Measurements from ENCODE around the gene SMIM10L2A. TPM values are rescaled to one million over a fixed set of nuclear protein-coding genes. Genes with fewer than 3 reads are reported as not detected.

Gene SMIM10L2A
- total and polyA plus RNA-seq, 2 of the 8 experiments (the other 6 are each of a cell fraction or from before 2014, with no cell fraction given), result 5.0 to 7.5 TPM

GRCh38 chrX:135454816-135455215 lies 33.1 kb downstream of the SMIM10L2A start:
- peak overlapping the region; percentile 60; the same call in 1 of the 2 replicates for H3K18ac ChIP-seq (ENCODE audit: extremely low read depth, low read length)
- TF ChIP-seq POLR2A (IDR thresholded peaks at IDR 0.05; ENCODE audit: control extremely low read depth in 1 of 2, low read depth in 2 of 2, low read length in 2 of 2) (no peak), CTBP2 (IDR thresholded peaks at IDR 0.05; ENCODE audit: borderline replicate concordance, insufficient read depth, insufficient read length, low read length) (no peak)
- H2BK5ac ChIP-seq (ENCODE audit: low read depth, low read length), result no peak overlapping the region
- no peak overlapping the region for H3K9ac ChIP-seq (replicated peaks in 1 of 4; ENCODE audit: extremely low read depth in 1 of 4, low read depth in 3 of 4, low read length in 3 of 4)
- WGBS, 2 experiments (ENCODE audit: extremely low coverage in 1 of 2, insufficient coverage in 1 of 2, insufficient read length in 1 of 2, insufficient replicate concordance in 2 of 2, low coverage in 1 of 2, low lambda C conversion rate in 2 of 2, missing lambda C conversion rate in 1 of 2), result 67% methylated on average over 4 of the region's 4 CpGs; no CpG with 5 or more reads in 1 of the 2 experiments
- H3K27me3 ChIP-seq (replicated peaks in 1 of 4; ENCODE audit: control insufficient read depth in 3 of 4, extremely low read depth in 1 of 4, insufficient read depth in 3 of 4, low read length in 3 of 4), result no peaks in the 10 kb centered on the region
- H2BK120ac ChIP-seq (replicated peaks; ENCODE audit: low read depth, low read length), result no peak overlapping the region
- H3K14ac ChIP-seq (ENCODE audit: insufficient read length), result no peak overlapping the region
- H4K91ac ChIP-seq (replicated peaks; ENCODE audit: insufficient read length, low read length), result no peak overlapping the region
- H3K79me1 ChIP-seq (ENCODE audit: low read depth, low read length), result no peaks in the 10 kb centered on the region
- no peak overlapping the region for H2AK5ac ChIP-seq (ENCODE audit: low read depth, low read length)
- no peaks in the 10 kb centered on the region for H3K79me2 ChIP-seq (ENCODE audit: control insufficient read depth in 1 of 2, insufficient read depth in 2 of 2, low read length in 2 of 2)
- H3K4me3 ChIP-seq (ENCODE audit: extremely low read depth in 1 of 4, insufficient read depth in 2 of 4, low read depth in 3 of 4, low read length in 4 of 4), result no peak overlapping the region
- DNase-seq (ENCODE audit: low read depth in 1 of 2, low spot score in 2 of 2) (no peak), FAIRE-seq (peak; percentile 58)
- H3K36me3 ChIP-seq (ENCODE audit: control insufficient read depth in 2 of 4, insufficient read depth in 4 of 4, low read length in 3 of 4), result no peaks in the 10 kb centered on the region
- H4K8ac ChIP-seq (ENCODE audit: extremely low read depth, insufficient read depth, low read length), result no peak overlapping the region
- ChIA-PET POLR2A (ENCODE audit: partially characterized antibody) (no interaction called here), CTCF (ENCODE audit: partially characterized antibody) (interaction anchor here (0.9 to 2.6 kb wide), 6 partner anchors 9 to 41 kb away, joined by 3 to 17 read pairs (median 4); no protein-coding TSS in a partner anchor)
- H3K4me2 ChIP-seq (ENCODE audit: insufficient read depth in 1 of 2, low read depth in 2 of 2, low read length in 2 of 2), result no peak overlapping the region
- H3K4me1 ChIP-seq (replicated peaks in 1 of 4; ENCODE audit: control insufficient read depth in 3 of 4, insufficient read depth in 4 of 4, low read length in 3 of 4), result peaks cover 0 to 8% (median 0%) of the 10 kb centered on the region in 4 experiments; a peak in 1 of 7 replicates
- no peak overlapping the region for H2BK12ac ChIP-seq (ENCODE audit: low read depth, low read length)
- no peaks in the 10 kb centered on the region for H3K23me2 ChIP-seq (ENCODE audit: low read depth, low read length)
- no peak overlapping the region for H4K5ac ChIP-seq (ENCODE audit: insufficient read length, low read depth, low read length)
- no peak overlapping the region for H3K4ac ChIP-seq (replicated peaks; ENCODE audit: insufficient read length, low read depth, low read length)
- no peaks in the 10 kb centered on the region for H3K9me3 ChIP-seq (ENCODE audit: insufficient read depth in 2 of 2, low read depth in 1 of 2, low read length in 1 of 2)
- 0 out of 2 replicates have a peak overlapping the region, but pooled peaks have one; percentile 86 for H2BK20ac ChIP-seq (ENCODE audit: low read length)
- no peak overlapping the region for H3K56ac ChIP-seq (replicated peaks; ENCODE audit: insufficient read length, low read depth, low read length)
- no peaks in the 10 kb centered on the region for H4K20me1 ChIP-seq (replicated peaks in 1 of 2; ENCODE audit: control insufficient read depth in 1 of 2, insufficient read depth in 2 of 2, low read length in 2 of 2)
- H3K23ac ChIP-seq (ENCODE audit: insufficient read length), result no peak overlapping the region
- H2BK15ac ChIP-seq (ENCODE audit: low read length), result no peak overlapping the region
- H2AFZ ChIP-seq (ENCODE audit: low read length), result no peak overlapping the region; the same call in 1 of the 2 replicates
- no peak overlapping the region for H3K27ac ChIP-seq (ENCODE audit: low read depth, low read length)
